Smooth muscle cell (in vitro differentiated cells): ENCODE results near the gene ERMAP. TPM values are rescaled to one million over a fixed set of nuclear protein-coding genes. Genes with fewer than 3 reads are reported as not detected.

Source experiments
- DNase-seq: peaks from one replicate; lab custom pipeline; 2025; ENCODE audit not compliant: unreplicated experiment; lab: John Stamatoyannopoulos, UW
- H2AFZ ChIP-seq: fragments of 200-600 bp; sonication (generic); 2 replicates; pipeline ENCODE4 v1.6.0; 2016; ENCODE audit warnings: antibody characterized with exemption, low read depth, mild to moderate bottlenecking
- H3F3A ChIP-seq: fragments of 200-600 bp; sonication (generic); 2 replicates; pipeline ENCODE4 v1.6.0; 2017; ENCODE audit warnings: antibody characterized with exemption, low read depth
- H3K27ac ChIP-seq: fragments of 200-600 bp; sonication (generic); 2 replicates; pipeline ENCODE4 v1.5.1; 2016; ENCODE audit warnings: low read depth, mild to moderate bottlenecking
- H3K27me3 ChIP-seq: fragments of 200-600 bp; sonication (generic); 2 replicates; pipeline ENCODE4 v1.6.1; 2016; ENCODE audit warnings: low read depth, mild to moderate bottlenecking
- H3K36me3 ChIP-seq: fragments of 200-600 bp; sonication (generic); 2 replicates; pipeline ENCODE4 v1.5.1; 2016; ENCODE audit warnings: low read depth
- H3K4me1 ChIP-seq: fragments of 200-600 bp; sonication (generic); 2 replicates; pipeline ENCODE4 v1.5.1; 2016; ENCODE audit warnings: low read depth
- H3K4me2 ChIP-seq: fragments of 200-600 bp; sonication (generic); 2 replicates; pipeline ENCODE4 v1.6.0; 2016; ENCODE audit warnings: mild to moderate bottlenecking
- H3K4me3 ChIP-seq: fragments of 200-600 bp; sonication (generic); 2 replicates; pipeline ENCODE4 v1.5.1; 2016; ENCODE audit warnings: mild to moderate bottlenecking
- H3K79me2 ChIP-seq: fragments of 200-600 bp; sonication (generic); 2 replicates; pipeline ENCODE4 v1.6.0; 2016; ENCODE audit warnings: low read depth, mild to moderate bottlenecking
- H3K9ac ChIP-seq: fragments of 200-600 bp; sonication (generic); 2 replicates; pipeline ENCODE4 v1.6.0; 2016; ENCODE audit warnings: low read depth
- H3K9me3 ChIP-seq: fragments of 200-600 bp; sonication (generic); replicated peaks from 2 replicates; pipeline ENCODE4 v1.5.1; 2016; ENCODE audit warnings: low read depth
- H4K20me1 ChIP-seq: fragments of 200-600 bp; sonication (generic); 2 replicates; pipeline ENCODE4 v1.6.0; 2016; ENCODE audit warnings: low read depth
- WGBS: methylation state at CpG from one replicate; pipeline ENCODE4 v1.1.7; 2016; ENCODE audit warnings: low lambda C conversion rate; 5-methylcytosine and 5-hydroxymethylcytosine counted together
- polyA plus RNA-seq: library from polyadenylated mRNA; unstranded; fragments of >200 nt; fragmentation: Nextera tagmentation; extraction: Ambion mirVana; gene quantifications from 2 replicates; pipeline ENCODE4 v1.2.1, GENCODE V29; 2016
- total RNA-seq: library from RNA; depleted of rRNA; stranded (reverse); fragments of >200 nt; gene quantifications from 2 replicates; pipeline ENCODE4 v1.2.3, GENCODE V29; 2014
- TF ChIP-seq, protein P1 (sequence below): fragments of 200-600 bp; sonication (generic); IDR thresholded peaks from 2 replicates; pipeline ENCODE4 v1.5.1; 2017; ENCODE audit warnings: borderline replicate concordance, mild to moderate bottlenecking, antibody characterized with exemption; ENCODE audit not compliant: insufficient read depth, poor library complexity, severe bottlenecking

ERMAP gene
- total and polyA plus RNA-seq, 2 experiments from 2014 or later: 4.1 to 5.1 TPM

DNA sequence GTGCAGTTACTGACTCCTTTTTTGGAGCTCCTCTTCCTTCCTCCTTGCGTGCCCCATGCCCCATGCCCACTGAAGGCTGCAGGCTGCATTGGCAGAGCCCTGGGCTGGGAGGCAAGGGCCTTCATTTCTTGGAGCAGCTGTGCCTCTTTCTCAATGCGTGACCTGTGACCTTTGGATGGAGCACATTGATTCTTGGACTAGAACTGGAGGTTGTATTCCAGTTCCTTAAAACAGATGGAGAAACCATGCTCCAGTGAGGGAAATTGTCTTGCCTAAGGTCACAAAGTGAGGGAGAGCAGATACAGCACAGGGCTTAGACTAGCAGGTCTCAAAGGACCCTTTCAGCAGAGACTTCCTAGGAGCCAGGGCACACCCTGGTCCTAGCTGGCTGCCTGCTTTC, 23.1 kb upstream of the ERMAP start:
- Histone ChIP-seq H2AFZ (no peak overlapping the region), H3K27me3 (no peaks in the 10 kb centered on the region), H3K27ac (no peak overlapping the region), H3K36me3 (no peaks in the 10 kb centered on the region), H3K4me1 (no peaks in the 10 kb centered on the region), H3K4me3 (no peak overlapping the region), H3F3A (no peaks in the 10 kb centered on the region), H3K9ac (no peak overlapping the region), H3K79me2 (no peaks in the 10 kb centered on the region), H3K4me2 (no peak overlapping the region), H3K9me3 (no peaks in the 10 kb centered on the region), H4K20me1 (no peaks in the 10 kb centered on the region)
- DNase-seq: no peak
- TF ChIP-seq, protein P1, sequence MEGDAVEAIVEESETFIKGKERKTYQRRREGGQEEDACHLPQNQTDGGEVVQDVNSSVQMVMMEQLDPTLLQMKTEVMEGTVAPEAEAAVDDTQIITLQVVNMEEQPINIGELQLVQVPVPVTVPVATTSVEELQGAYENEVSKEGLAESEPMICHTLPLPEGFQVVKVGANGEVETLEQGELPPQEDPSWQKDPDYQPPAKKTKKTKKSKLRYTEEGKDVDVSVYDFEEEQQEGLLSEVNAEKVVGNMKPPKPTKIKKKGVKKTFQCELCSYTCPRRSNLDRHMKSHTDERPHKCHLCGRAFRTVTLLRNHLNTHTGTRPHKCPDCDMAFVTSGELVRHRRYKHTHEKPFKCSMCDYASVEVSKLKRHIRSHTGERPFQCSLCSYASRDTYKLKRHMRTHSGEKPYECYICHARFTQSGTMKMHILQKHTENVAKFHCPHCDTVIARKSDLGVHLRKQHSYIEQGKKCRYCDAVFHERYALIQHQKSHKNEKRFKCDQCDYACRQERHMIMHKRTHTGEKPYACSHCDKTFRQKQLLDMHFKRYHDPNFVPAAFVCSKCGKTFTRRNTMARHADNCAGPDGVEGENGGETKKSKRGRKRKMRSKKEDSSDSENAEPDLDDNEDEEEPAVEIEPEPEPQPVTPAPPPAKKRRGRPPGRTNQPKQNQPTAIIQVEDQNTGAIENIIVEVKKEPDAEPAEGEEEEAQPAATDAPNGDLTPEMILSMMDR: no peak
- 98% methylated on average over 2 of the region's 2 CpGs for WGBS

DNA sequence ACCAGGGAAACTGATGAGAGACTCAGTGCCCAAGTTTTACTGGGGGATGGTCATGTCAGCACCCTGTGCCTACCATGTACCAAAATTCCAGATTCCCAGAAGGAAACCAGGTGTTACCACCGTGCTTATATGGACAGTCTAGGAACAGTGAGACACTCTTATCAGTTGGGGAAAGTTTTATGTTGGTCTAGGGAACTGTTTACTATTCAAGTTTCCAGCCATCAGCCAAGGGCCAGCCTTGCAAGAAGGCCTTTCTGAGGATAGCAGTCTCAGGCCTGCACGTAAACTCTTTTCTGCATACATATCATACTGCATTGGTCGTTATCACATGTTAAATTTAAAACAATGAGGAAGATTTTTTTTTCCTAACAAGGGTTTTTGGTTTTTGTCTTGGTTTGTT, 19.5 kb upstream of the ERMAP start:
- no peak for DNase-seq
- no peaks in the 10 kb centered on the region for H3F3A ChIP-seq
- no peaks in the 10 kb centered on the region for H3K27me3 ChIP-seq
- H3K36me3 ChIP-seq: no peaks in the 10 kb centered on the region
- no peak overlapping the region for H3K4me2 ChIP-seq
- H3K4me1 ChIP-seq: no peaks in the 10 kb centered on the region
- H2AFZ ChIP-seq: no peak overlapping the region
- TF ChIP-seq, protein P1: no peak
- H3K79me2 ChIP-seq: no peaks in the 10 kb centered on the region
- H3K27ac ChIP-seq: no peak overlapping the region
- H3K4me3 ChIP-seq: no peak overlapping the region
- H3K9ac ChIP-seq: no peak overlapping the region
- H3K9me3 ChIP-seq: no peaks in the 10 kb centered on the region
- WGBS: 86% methylated on average over 3 of the region's 3 CpGs
- no peaks in the 10 kb centered on the region for H4K20me1 ChIP-seq

DNA sequence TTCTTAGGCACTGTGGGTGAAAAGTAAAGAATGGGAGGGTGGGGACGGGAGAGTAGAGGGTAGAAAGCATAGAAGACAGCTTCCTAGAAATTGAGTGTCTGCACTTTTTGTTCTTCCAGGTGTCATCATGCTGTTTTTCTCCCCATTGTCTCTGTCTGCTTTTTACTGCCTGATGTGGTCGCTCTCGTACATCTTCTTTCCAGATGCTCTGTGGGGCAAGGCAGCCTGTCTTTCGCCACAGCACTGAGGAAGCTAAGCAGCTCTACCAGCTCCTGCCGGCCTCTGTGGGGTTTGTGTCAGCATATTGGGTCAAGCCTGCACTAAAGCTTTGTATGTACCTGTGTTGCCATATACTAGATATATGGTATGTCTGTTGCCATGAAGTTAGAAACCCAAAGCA, 18.9 kb upstream of the ERMAP start:
- H3K27ac ChIP-seq: no peak overlapping the region
- no peaks in the 10 kb centered on the region for H3K79me2 ChIP-seq
- no peaks in the 10 kb centered on the region for H3K4me1 ChIP-seq
- no peak overlapping the region for H3K4me3 ChIP-seq
- H3K9ac ChIP-seq: no peak overlapping the region
- H3K27me3 ChIP-seq: no peaks in the 10 kb centered on the region
- no peaks in the 10 kb centered on the region for H3K36me3 ChIP-seq
- no peak overlapping the region for H2AFZ ChIP-seq
- WGBS: 92% methylated on average over 5 of the region's 5 CpGs
- DNase-seq: no peak
- TF ChIP-seq, protein P1: no peak
- H3F3A ChIP-seq: no peaks in the 10 kb centered on the region
- H4K20me1 ChIP-seq: no peaks in the 10 kb centered on the region
- no peak overlapping the region for H3K4me2 ChIP-seq
- no peaks in the 10 kb centered on the region for H3K9me3 ChIP-seq

DNA sequence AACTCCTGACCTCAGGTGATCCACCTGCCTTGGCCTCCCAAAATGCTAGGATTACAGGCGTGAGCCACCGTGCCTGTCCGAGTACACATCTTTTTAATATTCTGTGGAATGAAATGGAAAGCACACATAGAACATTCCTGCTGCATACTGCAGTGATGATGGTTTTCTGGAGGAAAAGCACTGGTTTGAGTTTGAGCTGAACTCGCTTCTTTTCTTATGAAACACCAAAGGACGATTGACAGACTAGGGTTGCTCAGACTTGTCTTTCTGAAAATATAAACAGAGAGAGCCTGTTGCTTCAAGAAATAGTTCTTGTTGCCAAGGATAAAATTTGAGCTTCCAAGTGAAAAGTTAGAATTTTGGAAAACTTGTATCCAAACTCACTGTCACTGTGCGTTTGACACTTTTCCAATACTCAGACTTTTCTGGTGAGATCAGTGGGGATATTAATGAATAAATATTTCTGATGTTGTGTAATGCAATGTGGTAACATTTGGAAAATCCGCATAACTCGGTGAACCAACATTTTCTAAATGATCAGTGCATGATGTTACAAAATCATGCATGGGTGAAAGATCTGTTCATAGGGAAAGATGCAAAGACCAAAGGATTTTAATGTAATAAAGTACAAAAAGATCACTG, 15.0 kb upstream of the ERMAP start:
- no peak for DNase-seq
- no peaks in the 10 kb centered on the region for H3K9me3 ChIP-seq
- no peaks in the 10 kb centered on the region for H3F3A ChIP-seq

More for the DNA sequence above, 15.0 kb upstream of the ERMAP start:
- Histone ChIP-seq H3K4me3 (no peak overlapping the region), H3K27me3 (no peaks in the 10 kb centered on the region), H3K79me2 (no peaks in the 10 kb centered on the region), H3K4me2 (no peak overlapping the region), H2AFZ (no peak overlapping the region), H3K9ac (no peak overlapping the region), H4K20me1 (no peaks in the 10 kb centered on the region), H3K27ac (no peak overlapping the region), H3K36me3 (peaks cover 3% of the 10 kb centered on the region), H3K4me1 (no peaks in the 10 kb centered on the region)
- 93% methylated on average over 8 of the region's 8 CpGs for WGBS
- TF ChIP-seq, protein P1: no peak
